ENCODE measurements around the gene CENPF. TPM values are rescaled to one million over a fixed set of nuclear protein-coding genes. Genes with fewer than 3 reads are reported as not detected.
"Not testable (repeated sequence)": the region's sequence is repeated elsewhere in the genome, so short reads cannot be mapped to it uniquely, and the experiment has no call there.

CENPF gene
- total and polyA plus RNA-seq, 4 experiments from 2014 or later, result 0.02 to 2.8 (median 1.5) TPM

DNA sequence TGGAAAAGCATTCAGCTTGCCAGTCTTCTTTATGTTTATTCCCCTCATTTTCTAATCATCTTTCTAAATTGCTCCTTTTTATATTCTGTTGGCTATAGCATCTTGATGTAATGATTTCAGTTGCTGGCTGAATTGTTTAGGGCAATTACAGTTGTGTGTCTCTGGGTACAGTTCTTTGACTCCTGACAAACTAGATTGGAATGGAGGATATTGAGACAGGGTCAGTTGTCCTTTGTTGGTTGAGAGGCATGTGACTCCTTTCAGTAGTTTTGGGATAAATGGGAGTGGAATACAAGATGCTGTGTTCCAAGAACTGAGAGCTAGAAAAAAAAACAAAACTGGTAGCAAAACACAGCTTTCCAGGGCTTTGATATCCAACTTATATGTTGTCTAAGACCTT is 1.5 kb downstream of the CENPF start:
- H3K27me3 ChIP-seq (ENCODE audit: insufficient read depth, low read length), result no peaks in the 10 kb centered on the region
- no peak overlapping the region for H3K4me3 ChIP-seq (ENCODE audit: low read length in 2 of 2)
- ChIA-PET CTCF (ENCODE audit: partially characterized antibody) (interaction anchor here (0.9 to 1.7 kb wide), 5 partner anchors 11 to 36 kb away, joined by 4 to 8 read pairs (median 4); no protein-coding TSS in a partner anchor), POLR2A (ENCODE audit: partially characterized antibody) (no interaction called here)
- H3K9me3 Mint-ChIP-seq, result peaks cover 0 to 2% (median 0%) of the 10 kb centered on the region in 8 donors
- peaks cover 7% of the 10 kb centered on the region for H3K4me1 ChIP-seq (ENCODE audit: insufficient read depth, low read length)
- H3K9me3 ChIP-seq (ENCODE audit: control insufficient read depth in 1 of 2, low read length in 2 of 2), result no peaks in the 10 kb centered on the region
- H3K27ac ChIP-seq (ENCODE audit: low read depth, low read length), result no peak overlapping the region
- peak overlapping the region; percentile 88 to 98 (median 96) for H3K4me3 Mint-ChIP-seq
- H3K4me1 Mint-ChIP-seq, result peaks cover 9 to 25% (median 16%) of the 10 kb centered on the region in 4 donors
- intact Hi-C loops (cut with micrococcal nuclease), result loop anchor here (5.0 kb wide), 1 partner anchor 322 kb away; the partner anchor contains the start of gene SMYD2
- H3K36me3 Mint-ChIP-seq, result peaks cover 0 to 2% of the 10 kb centered on the region in 2 donors
- H3K36me3 ChIP-seq (ENCODE audit: insufficient read depth, low read length), result no peaks in the 10 kb centered on the region
- no peaks in the 10 kb centered on the region for H3K27me3 Mint-ChIP-seq
- peak overlapping the region in 4 of 7 donors; percentile 43 to 89 (median 44) for H3K27ac Mint-ChIP-seq
- DNase-seq, result no peak

DNA sequence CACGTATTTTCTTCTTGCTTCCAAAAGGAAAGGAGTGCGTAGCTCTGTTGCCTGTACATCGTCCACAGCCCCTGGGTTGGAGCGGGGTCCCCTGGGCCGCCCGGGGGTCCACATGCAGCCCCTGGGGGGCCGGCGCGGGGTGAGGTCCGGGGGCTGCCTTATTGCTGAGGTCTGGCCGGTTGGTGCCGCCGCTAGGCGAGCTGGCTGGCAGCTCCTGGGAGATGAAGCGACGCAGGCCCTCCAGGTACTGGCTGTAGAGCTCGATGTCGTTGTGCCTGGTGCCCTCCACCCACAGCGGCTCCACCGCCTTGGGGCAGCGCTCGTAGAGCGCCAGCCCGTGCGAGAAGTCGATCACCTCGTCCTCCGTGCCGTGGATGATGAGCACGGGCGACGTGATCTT is 2.5 kb downstream of the CENPF start:
- peaks cover 9 to 25% (median 16%) of the 10 kb centered on the region in 4 donors for H3K4me1 Mint-ChIP-seq
- intact Hi-C loops (cut with micrococcal nuclease); H3K36me3 ChIP-seq (ENCODE audit: insufficient read depth, low read length); H3K27me3 Mint-ChIP-seq; H3K9me3 ChIP-seq (ENCODE audit: control insufficient read depth in 1 of 2, low read length in 2 of 2); POLR2A ChIA-PET (ENCODE audit: partially characterized antibody); H3K27ac Mint-ChIP-seq; H3K36me3 Mint-ChIP-seq; DNase-seq; H3K4me1 ChIP-seq (ENCODE audit: insufficient read depth, low read length); H3K4me3 ChIP-seq (ENCODE audit: low read length in 2 of 2); H3K9me3 Mint-ChIP-seq; H3K4me3 Mint-ChIP-seq; H3K27ac ChIP-seq (ENCODE audit: low read depth, low read length); H3K27me3 ChIP-seq (ENCODE audit: insufficient read depth, low read length): not testable (repeated sequence)
- CTCF ChIA-PET (ENCODE audit: partially characterized antibody), result interaction anchor here (0.9 to 1.7 kb wide), 5 partner anchors 10 to 36 kb away, joined by 4 to 8 read pairs (median 4); no protein-coding TSS in a partner anchor

DNA sequence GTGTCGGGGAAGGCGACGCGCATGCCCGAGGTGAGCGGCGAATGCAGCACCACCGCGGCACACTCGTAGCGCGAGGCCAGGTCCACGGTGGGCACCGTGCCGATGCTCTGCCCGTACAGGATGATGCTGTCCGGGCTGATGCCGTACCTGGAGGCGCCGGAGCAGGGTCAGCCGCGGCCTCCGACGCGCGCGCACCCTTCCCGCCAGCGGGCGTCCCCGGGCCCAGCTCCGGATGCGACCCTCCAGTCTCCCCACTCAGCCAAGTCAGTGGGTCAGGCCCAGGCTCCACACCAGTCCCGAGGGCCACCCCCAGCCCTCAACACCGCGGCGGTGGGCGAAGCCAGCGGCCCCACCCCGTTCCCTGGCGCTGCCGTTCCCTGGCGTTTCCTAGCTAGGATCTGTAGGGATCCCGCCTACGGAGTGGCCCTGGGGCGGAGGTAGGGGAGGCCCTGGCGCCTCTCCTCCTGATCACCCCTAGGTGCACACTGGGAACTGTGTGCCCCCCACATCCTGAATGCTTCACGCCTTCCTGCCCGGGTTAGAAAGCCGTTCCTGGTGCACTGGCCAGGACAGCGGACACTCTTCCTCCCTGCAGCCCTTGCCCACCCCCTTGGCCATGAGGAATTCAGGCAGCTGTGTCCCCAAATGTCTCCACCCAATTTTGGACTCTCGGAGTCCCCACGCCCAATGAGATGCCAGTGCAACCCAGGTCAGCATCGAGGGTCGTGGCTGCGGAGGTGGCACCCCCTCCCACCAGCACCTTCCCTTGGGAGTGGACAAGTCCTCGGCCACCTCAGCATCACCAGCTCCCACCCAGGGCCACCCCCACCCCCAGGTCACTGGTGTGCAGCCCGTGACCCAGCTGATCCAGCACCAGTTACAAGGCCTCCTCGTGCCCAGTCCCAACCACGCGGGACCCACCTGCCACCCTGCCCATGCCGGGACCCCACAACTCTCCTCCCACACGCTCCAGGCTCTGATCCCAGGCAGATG is 3.2 kb downstream of the CENPF start:
- H3K9me3 Mint-ChIP-seq; H3K4me3 ChIP-seq (ENCODE audit: low read length in 2 of 2); DNase-seq; H3K27me3 Mint-ChIP-seq; intact Hi-C loops (cut with micrococcal nuclease); CTCF ChIA-PET (ENCODE audit: partially characterized antibody); H3K4me3 Mint-ChIP-seq; H3K27me3 ChIP-seq (ENCODE audit: insufficient read depth, low read length); H3K9me3 ChIP-seq (ENCODE audit: control insufficient read depth in 1 of 2, low read length in 2 of 2); H3K4me1 ChIP-seq (ENCODE audit: insufficient read depth, low read length); H3K36me3 ChIP-seq (ENCODE audit: insufficient read depth, low read length); POLR2A ChIA-PET (ENCODE audit: partially characterized antibody); H3K36me3 Mint-ChIP-seq; H3K27ac ChIP-seq (ENCODE audit: low read depth, low read length): not testable (repeated sequence)
- H3K27ac Mint-ChIP-seq, result peak overlapping the region in 1 of 7 donors; percentile 36
- peaks cover 9 to 25% (median 16%) of the 10 kb centered on the region in 4 donors for H3K4me1 Mint-ChIP-seq

DNA sequence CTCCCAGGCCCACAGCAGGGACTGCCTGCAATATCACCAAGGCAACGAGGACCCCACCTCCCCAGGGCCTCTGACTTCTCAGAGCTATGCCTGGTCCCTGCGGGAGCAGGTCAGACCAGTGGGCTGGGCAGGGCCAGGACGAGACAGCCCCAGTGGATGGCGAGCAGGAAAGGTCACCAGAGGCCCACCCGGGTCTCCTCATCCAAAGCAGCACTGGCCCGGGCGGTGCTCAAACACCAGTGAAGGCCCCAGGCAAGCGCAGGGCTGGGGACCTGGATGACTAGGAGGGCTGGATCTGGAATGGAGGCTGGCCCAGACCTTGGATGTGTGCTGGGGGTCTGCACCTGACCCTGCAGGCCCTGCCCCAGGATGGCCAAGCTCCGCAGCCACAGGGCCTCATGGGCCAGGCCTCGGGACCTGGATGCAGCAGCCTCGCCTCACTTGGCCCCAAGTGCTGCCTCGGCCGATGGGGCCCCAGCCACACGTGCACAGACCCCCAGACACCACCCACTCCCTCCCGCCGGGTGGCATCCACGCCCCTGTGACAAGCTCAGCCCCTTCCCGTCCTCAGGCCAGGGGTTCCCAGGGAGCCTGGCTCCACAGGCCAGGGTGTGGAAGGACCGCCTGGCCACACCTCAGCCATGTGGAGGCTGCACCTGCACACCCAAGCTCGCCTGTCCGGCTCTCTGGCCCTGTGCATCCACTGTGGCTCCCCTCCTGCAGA is 4.7 kb downstream of the CENPF start:
- H3K4me3 Mint-ChIP-seq; H3K27ac ChIP-seq (ENCODE audit: low read depth, low read length); H3K27me3 ChIP-seq (ENCODE audit: insufficient read depth, low read length); POLR2A ChIA-PET (ENCODE audit: partially characterized antibody); CTCF ChIA-PET (ENCODE audit: partially characterized antibody); H3K4me1 ChIP-seq (ENCODE audit: insufficient read depth, low read length); H3K36me3 Mint-ChIP-seq; DNase-seq; H3K36me3 ChIP-seq (ENCODE audit: insufficient read depth, low read length); H3K27me3 Mint-ChIP-seq; H3K9me3 ChIP-seq (ENCODE audit: control insufficient read depth in 1 of 2, low read length in 2 of 2); intact Hi-C loops (cut with micrococcal nuclease); H3K4me3 ChIP-seq (ENCODE audit: low read length in 2 of 2); H3K27ac Mint-ChIP-seq: not testable (repeated sequence)
- peaks cover 0 to 12% (median under 1%) of the 10 kb centered on the region in 8 donors for H3K9me3 Mint-ChIP-seq
- peaks cover 9 to 18% (median 15%) of the 10 kb centered on the region in 4 donors for H3K4me1 Mint-ChIP-seq

DNA sequence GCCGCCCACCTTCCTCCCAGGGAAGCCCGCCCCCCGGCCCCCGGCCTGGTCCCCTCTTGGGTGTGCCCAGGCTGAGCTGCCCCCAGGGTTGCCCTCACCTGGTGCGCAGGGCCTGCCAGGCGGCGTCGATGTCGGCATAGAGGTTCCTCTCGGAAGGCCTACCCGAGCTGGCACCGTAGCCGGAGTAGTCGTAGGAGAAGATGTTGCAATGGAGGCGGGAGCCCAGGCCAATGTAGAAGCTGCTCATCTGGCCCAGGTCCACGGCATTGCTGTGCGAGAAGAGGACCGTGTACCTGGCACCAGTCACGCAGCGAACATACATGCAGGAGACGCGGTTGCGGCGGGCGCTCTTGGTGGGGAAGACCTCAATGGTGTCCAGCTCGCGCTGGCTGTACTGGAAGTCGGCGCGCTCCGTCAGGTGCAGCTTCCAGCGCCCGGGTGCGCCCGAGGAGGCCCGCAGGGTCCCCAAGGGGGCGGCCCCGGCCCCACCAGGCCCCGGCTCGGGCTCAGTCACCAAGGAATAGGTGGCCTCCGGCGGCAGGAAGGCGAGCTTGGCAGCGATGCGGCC is 5.3 kb downstream of the CENPF start:
- Mint-ChIP-seq H3K9me3 (peaks cover 0 to 12% (median under 1%) of the 10 kb centered on the region in 8 donors), H3K4me1 (peaks cover 5 to 13% (median 11%) of the 10 kb centered on the region in 4 donors)
- CTCF ChIA-PET (ENCODE audit: partially characterized antibody); DNase-seq; H3K36me3 ChIP-seq (ENCODE audit: insufficient read depth, low read length); intact Hi-C loops (cut with micrococcal nuclease); H3K4me3 ChIP-seq (ENCODE audit: low read length in 2 of 2); H3K27ac Mint-ChIP-seq; H3K27me3 ChIP-seq (ENCODE audit: insufficient read depth, low read length); H3K27me3 Mint-ChIP-seq; POLR2A ChIA-PET (ENCODE audit: partially characterized antibody); H3K36me3 Mint-ChIP-seq; H3K9me3 ChIP-seq (ENCODE audit: control insufficient read depth in 1 of 2, low read length in 2 of 2); H3K4me1 ChIP-seq (ENCODE audit: insufficient read depth, low read length); H3K4me3 Mint-ChIP-seq; H3K27ac ChIP-seq (ENCODE audit: low read depth, low read length): not testable (repeated sequence)

DNA sequence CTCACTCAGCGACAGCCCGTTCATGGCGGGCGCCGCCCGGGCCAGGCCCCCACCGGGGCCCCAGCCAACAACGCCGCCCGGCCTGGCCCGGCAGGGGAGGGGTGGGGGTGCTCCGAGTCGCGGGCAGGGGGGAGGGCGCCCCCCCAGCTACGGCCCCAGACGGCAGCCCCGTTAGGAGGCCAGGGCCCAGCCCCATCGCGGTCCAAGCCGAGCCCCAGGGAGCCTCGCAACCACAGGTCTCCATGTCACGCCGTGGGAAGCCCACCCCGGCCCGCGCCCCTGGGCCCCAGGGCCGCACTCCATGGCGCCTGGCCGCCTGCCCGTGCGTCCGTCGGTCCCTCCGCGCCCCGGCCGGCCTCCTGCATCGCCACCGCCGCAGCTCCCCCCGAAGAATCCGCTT is 5.8 kb downstream of the CENPF start:
- intact Hi-C loops (cut with micrococcal nuclease); DNase-seq; H3K36me3 Mint-ChIP-seq; H3K36me3 ChIP-seq (ENCODE audit: insufficient read depth, low read length); CTCF ChIA-PET (ENCODE audit: partially characterized antibody); H3K27ac ChIP-seq (ENCODE audit: low read depth, low read length); POLR2A ChIA-PET (ENCODE audit: partially characterized antibody); H3K27me3 Mint-ChIP-seq; H3K27me3 ChIP-seq (ENCODE audit: insufficient read depth, low read length); H3K4me3 ChIP-seq (ENCODE audit: low read length in 2 of 2); H3K27ac Mint-ChIP-seq; H3K4me1 ChIP-seq (ENCODE audit: insufficient read depth, low read length); H3K4me1 Mint-ChIP-seq; H3K4me3 Mint-ChIP-seq; H3K9me3 ChIP-seq (ENCODE audit: control insufficient read depth in 1 of 2, low read length in 2 of 2): not testable (repeated sequence)
- peaks cover 0 to 12% (median under 1%) of the 10 kb centered on the region in 8 donors for H3K9me3 Mint-ChIP-seq

DNA sequence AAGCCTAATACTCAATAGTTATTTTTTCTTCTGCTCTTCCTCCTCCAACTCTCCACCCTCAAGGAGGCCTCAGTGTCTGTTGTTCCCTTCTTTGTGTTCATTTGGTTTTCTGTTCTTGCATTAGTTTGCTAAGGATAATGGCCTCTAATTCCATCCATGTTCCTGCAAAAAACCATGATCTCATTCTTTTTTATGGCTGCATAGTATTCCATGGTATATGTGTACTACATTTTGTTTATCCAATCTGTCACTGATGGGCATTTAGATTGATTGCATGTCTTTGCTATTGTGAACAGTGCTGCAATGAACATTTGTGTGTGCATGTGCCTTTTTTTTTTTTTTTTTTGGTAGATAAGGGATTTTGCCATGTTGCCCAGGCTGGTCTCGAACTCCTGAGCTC is 6.7 kb downstream of the CENPF start:
- Histone ChIP-seq H3K36me3 (ENCODE audit: insufficient read depth, low read length) (no peaks in the 10 kb centered on the region), H3K27ac (ENCODE audit: low read depth, low read length) (no peak overlapping the region), H3K4me3 (ENCODE audit: low read length in 2 of 2) (no peak overlapping the region), H3K4me1 (ENCODE audit: insufficient read depth, low read length) (no peaks in the 10 kb centered on the region), H3K9me3 (ENCODE audit: control insufficient read depth in 1 of 2, low read length in 2 of 2) (no peaks in the 10 kb centered on the region), H3K27me3 (ENCODE audit: insufficient read depth, low read length) (no peaks in the 10 kb centered on the region)
- peak overlapping the region in 1 of 7 donors; percentile 12 for H3K27ac Mint-ChIP-seq
- intact Hi-C loops (cut with micrococcal nuclease), result no loop called here
- POLR2A ChIA-PET (ENCODE audit: partially characterized antibody), result interaction anchor here (0.6 kb wide), 1 partner anchor 329 kb away, joined by 3 read pairs; the partner anchor contains the start of gene SMYD2
- no peaks in the 10 kb centered on the region for H3K27me3 Mint-ChIP-seq
- no peak overlapping the region for H3K4me3 Mint-ChIP-seq
- no peak for DNase-seq
- peaks cover 0 to 12% (median under 1%) of the 10 kb centered on the region in 8 donors for H3K9me3 Mint-ChIP-seq
- no peaks in the 10 kb centered on the region for H3K36me3 Mint-ChIP-seq
- peaks cover under 1 to 2% (median 1%) of the 10 kb centered on the region in 4 donors for H3K4me1 Mint-ChIP-seq
- CTCF ChIA-PET (ENCODE audit: partially characterized antibody), result interaction anchor here (1.0 to 1.4 kb wide), 3 partner anchors 18 to 74 kb away, joined by 3 to 4 read pairs (median 4); no protein-coding TSS in a partner anchor
